ENCODE measurements around the gene PTRH1. TPM values are rescaled to one million over a fixed set of nuclear protein-coding genes. Genes with fewer than 3 reads are reported as not detected.

The PTRH1 gene
- total and polyA plus RNA-seq, 2 of the 13 experiments (the other 11 are each of a cell fraction or from before 2014, with no cell fraction given) = 4.0 to 10.4 TPM

DNA sequence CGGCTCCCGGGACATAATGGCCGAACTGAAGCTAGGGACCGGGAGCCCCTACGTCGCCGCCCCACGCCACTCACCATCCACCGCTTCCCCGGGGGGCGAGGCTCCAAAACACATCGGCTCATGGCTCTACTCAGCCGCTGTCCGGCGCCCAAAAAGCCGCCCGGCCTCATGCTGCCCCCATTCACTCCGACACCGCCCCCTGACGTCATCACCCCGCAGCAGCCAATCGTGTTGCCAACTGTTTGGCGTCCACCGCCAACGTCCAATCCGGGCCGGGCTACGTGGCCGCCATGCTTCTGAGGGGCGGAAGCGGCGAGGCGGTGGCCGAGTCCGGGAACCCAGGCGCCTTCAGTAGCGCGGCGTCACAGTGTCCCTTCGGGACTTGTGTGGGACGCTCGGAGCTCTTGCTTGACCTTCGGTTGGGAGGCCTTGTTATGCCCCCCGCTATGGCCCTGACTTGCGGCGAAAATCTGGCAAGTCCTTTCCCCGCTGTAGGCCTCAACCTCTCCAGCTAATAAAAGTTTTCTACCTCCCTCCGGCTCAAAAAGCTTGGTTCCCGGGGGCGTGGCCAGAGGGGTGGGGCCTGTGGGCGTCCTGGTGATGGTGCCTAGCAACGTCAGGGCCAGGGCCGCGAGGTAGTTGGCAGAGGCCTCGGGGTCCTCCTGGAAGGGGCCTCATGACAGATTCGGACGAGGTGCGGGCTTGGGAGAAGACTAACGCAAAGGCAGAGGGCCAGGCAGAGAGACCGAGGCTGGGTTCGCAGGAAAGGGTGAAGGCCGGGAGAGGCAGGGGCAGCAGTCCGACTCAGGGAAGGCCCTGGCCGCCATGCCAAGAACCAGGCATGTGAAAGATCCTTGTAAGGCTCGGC is at the start of gene PTRH1, which contains the start of gene TTC16 (continued):
- TF ChIP-seq, protein P1, sequence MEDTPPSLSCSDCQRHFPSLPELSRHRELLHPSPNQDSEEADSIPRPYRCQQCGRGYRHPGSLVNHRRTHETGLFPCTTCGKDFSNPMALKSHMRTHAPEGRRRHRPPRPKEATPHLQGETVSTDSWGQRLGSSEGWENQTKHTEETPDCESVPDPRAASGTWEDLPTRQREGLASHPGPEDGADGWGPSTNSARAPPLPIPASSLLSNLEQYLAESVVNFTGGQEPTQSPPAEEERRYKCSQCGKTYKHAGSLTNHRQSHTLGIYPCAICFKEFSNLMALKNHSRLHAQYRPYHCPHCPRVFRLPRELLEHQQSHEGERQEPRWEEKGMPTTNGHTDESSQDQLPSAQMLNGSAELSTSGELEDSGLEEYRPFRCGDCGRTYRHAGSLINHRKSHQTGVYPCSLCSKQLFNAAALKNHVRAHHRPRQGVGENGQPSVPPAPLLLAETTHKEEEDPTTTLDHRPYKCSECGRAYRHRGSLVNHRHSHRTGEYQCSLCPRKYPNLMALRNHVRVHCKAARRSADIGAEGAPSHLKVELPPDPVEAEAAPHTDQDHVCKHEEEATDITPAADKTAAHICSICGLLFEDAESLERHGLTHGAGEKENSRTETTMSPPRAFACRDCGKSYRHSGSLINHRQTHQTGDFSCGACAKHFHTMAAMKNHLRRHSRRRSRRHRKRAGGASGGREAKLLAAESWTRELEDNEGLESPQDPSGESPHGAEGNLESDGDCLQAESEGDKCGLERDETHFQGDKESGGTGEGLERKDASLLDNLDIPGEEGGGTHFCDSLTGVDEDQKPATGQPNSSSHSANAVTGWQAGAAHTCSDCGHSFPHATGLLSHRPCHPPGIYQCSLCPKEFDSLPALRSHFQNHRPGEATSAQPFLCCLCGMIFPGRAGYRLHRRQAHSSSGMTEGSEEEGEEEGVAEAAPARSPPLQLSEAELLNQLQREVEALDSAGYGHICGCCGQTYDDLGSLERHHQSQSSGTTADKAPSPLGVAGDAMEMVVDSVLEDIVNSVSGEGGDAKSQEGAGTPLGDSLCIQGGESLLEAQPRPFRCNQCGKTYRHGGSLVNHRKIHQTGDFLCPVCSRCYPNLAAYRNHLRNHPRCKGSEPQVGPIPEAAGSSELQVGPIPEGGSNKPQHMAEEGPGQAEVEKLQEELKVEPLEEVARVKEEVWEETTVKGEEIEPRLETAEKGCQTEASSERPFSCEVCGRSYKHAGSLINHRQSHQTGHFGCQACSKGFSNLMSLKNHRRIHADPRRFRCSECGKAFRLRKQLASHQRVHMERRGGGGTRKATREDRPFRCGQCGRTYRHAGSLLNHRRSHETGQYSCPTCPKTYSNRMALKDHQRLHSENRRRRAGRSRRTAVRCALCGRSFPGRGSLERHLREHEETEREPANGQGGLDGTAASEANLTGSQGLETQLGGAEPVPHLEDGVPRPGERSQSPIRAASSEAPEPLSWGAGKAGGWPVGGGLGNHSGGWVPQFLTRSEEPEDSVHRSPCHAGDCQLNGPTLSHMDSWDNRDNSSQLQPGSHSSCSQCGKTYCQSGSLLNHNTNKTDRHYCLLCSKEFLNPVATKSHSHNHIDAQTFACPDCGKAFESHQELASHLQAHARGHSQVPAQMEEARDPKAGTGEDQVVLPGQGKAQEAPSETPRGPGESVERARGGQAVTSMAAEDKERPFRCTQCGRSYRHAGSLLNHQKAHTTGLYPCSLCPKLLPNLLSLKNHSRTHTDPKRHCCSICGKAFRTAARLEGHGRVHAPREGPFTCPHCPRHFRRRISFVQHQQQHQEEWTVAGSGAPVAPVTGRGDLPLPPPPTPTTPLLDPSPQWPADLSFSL (CRISPR knock-in tag; IDR thresholded peaks at IDR 0.05) = no peak
- TF ChIP-seq SIN3B (IDR thresholded peaks at IDR 0.05; ENCODE audit: low read length) (no peak), SIX4 (CRISPR knock-in tag; IDR thresholded peaks at IDR 0.05) (no peak), ZNF207 (IDR thresholded peaks at IDR 0.05; ENCODE audit: borderline replicate concordance) (no peak), ZBTB1 (CRISPR knock-in tag; IDR thresholded peaks at IDR 0.05; ENCODE audit: borderline replicate concordance) (no peak), MTERF4 (CRISPR knock-in tag; IDR thresholded peaks at IDR 0.05) (0 out of 2 replicates have a peak, but pooled peaks have one; percentile 36), GFI1 (CRISPR knock-in tag; IDR thresholded peaks at IDR 0.05; ENCODE audit: borderline replicate concordance) (no peak), ATF1 (CRISPR knock-in tag; IDR thresholded peaks at IDR 0.05) (peak; percentile 96), CEBPG (CRISPR knock-in tag; IDR thresholded peaks at IDR 0.05) (no peak; the same call in 1 of the 2 replicates), HMGA1 (CRISPR knock-in tag; conservative IDR thresholded peaks at IDR 0.05) (no peak), SRSF1 (optimal IDR thresholded peaks at IDR 0.05; ENCODE audit: low read depth, low read length) (no peak), MYC (CRISPR knock-in tag; IDR thresholded peaks at IDR 0.05; ENCODE audit: borderline replicate concordance) (peak; percentile 62), ZNF724P (CRISPR knock-in tag; IDR thresholded peaks at IDR 0.05; ENCODE audit: borderline replicate concordance) (0 out of 2 replicates have a peak, but pooled peaks have one; percentile 46)
- TF ChIP-seq, protein P2, sequence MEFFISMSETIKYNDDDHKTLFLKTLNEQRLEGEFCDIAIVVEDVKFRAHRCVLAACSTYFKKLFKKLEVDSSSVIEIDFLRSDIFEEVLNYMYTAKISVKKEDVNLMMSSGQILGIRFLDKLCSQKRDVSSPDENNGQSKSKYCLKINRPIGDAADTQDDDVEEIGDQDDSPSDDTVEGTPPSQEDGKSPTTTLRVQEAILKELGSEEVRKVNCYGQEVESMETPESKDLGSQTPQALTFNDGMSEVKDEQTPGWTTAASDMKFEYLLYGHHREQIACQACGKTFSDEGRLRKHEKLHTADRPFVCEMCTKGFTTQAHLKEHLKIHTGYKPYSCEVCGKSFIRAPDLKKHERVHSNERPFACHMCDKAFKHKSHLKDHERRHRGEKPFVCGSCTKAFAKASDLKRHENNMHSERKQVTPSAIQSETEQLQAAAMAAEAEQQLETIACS (CRISPR knock-in tag; IDR thresholded peaks at IDR 0.05) = no peak
- TF ChIP-seq, protein P3, sequence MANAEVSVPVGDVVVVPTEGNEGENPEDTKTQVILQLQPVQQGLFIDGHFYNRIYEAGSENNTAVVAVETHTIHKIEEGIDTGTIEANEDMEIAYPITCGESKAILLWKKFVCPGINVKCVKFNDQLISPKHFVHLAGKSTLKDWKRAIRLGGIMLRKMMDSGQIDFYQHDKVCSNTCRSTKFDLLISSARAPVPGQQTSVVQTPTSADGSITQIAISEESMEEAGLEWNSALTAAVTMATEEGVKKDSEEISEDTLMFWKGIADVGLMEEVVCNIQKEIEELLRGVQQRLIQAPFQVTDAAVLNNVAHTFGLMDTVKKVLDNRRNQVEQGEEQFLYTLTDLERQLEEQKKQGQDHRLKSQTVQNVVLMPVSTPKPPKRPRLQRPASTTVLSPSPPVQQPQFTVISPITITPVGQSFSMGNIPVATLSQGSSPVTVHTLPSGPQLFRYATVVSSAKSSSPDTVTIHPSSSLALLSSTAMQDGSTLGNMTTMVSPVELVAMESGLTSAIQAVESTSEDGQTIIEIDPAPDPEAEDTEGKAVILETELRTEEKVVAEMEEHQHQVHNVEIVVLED (CRISPR knock-in tag; IDR thresholded peaks at IDR 0.05; ENCODE audit: borderline replicate concordance) = peak; percentile 91
- TF ChIP-seq, protein P4, sequence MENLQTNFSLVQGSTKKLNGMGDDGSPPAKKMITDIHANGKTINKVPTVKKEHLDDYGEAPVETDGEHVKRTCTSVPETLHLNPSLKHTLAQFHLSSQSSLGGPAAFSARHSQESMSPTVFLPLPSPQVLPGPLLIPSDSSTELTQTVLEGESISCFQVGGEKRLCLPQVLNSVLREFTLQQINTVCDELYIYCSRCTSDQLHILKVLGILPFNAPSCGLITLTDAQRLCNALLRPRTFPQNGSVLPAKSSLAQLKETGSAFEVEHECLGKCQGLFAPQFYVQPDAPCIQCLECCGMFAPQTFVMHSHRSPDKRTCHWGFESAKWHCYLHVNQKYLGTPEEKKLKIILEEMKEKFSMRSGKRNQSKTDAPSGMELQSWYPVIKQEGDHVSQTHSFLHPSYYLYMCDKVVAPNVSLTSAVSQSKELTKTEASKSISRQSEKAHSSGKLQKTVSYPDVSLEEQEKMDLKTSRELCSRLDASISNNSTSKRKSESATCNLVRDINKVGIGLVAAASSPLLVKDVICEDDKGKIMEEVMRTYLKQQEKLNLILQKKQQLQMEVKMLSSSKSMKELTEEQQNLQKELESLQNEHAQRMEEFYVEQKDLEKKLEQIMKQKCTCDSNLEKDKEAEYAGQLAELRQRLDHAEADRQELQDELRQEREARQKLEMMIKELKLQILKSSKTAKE (CRISPR knock-in tag; IDR thresholded peaks at IDR 0.05; ENCODE audit: borderline replicate concordance) = no peak
